ENCODE measurements around the gene WDR49. TPM values are rescaled to one million over a fixed set of nuclear protein-coding genes. Genes with fewer than 3 reads are reported as not detected.

Gene WDR49
- total RNA-seq, 1 donor from 2014 or later: not detected

DNA sequence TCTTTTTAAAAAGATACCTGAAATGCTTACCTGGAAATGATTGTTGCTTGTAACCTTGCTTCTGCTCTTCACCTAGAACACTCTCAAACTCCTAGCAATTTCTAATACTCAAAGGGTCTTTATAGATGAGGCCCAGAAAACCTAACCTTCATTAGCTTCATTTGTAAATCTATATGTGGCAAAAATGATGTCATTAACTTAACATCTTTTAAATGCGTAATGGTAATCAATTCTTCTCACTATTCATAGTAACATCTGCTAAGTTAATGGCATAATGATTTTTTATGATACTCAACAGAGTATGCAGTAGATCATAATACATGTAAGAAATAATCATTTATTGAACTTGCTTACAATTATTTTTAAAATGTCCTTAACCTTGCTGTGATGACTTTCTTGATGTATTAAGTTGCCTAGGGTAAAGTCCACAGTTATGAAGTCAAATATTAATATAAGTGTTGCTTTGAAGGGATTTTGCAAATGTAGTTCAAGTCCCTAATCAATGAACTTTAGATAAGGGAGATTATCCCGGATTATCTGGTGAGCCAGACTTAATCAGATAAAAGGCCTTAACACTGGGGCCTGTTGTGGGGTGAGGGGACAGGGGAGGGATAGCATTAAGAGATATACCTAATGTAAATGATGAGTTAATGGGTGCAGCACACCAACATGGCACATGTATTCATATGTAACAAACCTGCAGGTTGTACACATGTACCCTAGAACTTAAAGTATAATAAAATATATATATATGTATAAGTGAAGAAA, 169.8 kb downstream of the WDR49 start:
- no peak overlapping the region for H3K4me3 ChIP-seq
- H3K9ac ChIP-seq: no peak overlapping the region
- no peak overlapping the region for H3K27ac ChIP-seq
- Mint-ChIP-seq H3K27me3 (ENCODE audit: insufficient read depth, low read depth) (peaks cover 2% of the 10 kb centered on the region), H3K4me1 (no peaks in the 10 kb centered on the region), H3K36me3 (no peaks in the 10 kb centered on the region), H3K9me3 (no peaks in the 10 kb centered on the region), H3K27ac (no peak overlapping the region), H3K4me3 (no peak overlapping the region)
- H3F3A ChIP-seq (ENCODE audit: low read depth): no peaks in the 10 kb centered on the region
- no peak for TF ChIP-seq EZH2 (IDR thresholded peaks at IDR 0.05)
- TF ChIP-seq, protein P1, sequence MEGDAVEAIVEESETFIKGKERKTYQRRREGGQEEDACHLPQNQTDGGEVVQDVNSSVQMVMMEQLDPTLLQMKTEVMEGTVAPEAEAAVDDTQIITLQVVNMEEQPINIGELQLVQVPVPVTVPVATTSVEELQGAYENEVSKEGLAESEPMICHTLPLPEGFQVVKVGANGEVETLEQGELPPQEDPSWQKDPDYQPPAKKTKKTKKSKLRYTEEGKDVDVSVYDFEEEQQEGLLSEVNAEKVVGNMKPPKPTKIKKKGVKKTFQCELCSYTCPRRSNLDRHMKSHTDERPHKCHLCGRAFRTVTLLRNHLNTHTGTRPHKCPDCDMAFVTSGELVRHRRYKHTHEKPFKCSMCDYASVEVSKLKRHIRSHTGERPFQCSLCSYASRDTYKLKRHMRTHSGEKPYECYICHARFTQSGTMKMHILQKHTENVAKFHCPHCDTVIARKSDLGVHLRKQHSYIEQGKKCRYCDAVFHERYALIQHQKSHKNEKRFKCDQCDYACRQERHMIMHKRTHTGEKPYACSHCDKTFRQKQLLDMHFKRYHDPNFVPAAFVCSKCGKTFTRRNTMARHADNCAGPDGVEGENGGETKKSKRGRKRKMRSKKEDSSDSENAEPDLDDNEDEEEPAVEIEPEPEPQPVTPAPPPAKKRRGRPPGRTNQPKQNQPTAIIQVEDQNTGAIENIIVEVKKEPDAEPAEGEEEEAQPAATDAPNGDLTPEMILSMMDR (IDR thresholded peaks at IDR 0.05): no peak
- TF ChIP-seq EZH2phosphoT487 (IDR thresholded peaks at IDR 0.05): no peak
- H3K4me2 ChIP-seq: no peak overlapping the region
- H3K9me3 ChIP-seq (ENCODE audit: low read depth): no peaks in the 10 kb centered on the region
- H3K27me3 ChIP-seq: no peaks in the 10 kb centered on the region
- DNase-seq (ENCODE audit: low spot score): no peak
- no peaks in the 10 kb centered on the region for H4K20me1 ChIP-seq (ENCODE audit: low read depth)
- H3K4me1 ChIP-seq: no peaks in the 10 kb centered on the region
- H3K36me3 ChIP-seq: no peaks in the 10 kb centered on the region
- H3K79me2 ChIP-seq (ENCODE audit: low read depth): no peaks in the 10 kb centered on the region
- no peak overlapping the region for H2AFZ ChIP-seq (replicated peaks)

DNA sequence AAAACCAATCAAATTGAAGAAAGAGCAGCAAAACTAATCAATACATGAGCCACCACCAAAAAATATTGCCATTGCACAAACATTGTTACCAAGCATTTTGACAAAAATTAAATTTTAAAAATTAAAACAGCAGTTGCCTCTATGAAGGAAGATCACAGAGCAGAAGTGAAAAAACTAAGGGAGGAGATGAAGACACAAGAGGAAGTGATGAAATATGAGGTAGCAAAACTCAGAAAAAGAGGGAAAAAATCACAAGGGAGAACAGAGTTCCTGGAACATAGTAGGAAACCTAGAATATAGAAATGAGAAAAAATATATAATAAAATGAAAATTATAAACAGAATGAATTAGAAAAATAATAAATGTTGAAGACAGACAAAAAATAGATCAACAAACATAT, 172.6 kb downstream of the WDR49 start:
- H3K9ac ChIP-seq: no peak overlapping the region
- no peaks in the 10 kb centered on the region for H3K4me1 Mint-ChIP-seq
- H3K36me3 ChIP-seq: no peaks in the 10 kb centered on the region

GRCh38 chr3:167480748-167481147, 173.0 kb downstream of the WDR49 start:
- H3K4me3 ChIP-seq: no peak overlapping the region
- TF ChIP-seq EZH2phosphoT487 (IDR thresholded peaks at IDR 0.05): no peak
- TF ChIP-seq, protein P1 (IDR thresholded peaks at IDR 0.05): no peak
- TF ChIP-seq EZH2 (IDR thresholded peaks at IDR 0.05): no peak
- H3K9ac ChIP-seq: no peak overlapping the region
- H3K79me2 ChIP-seq (ENCODE audit: low read depth): no peaks in the 10 kb centered on the region
- no peaks in the 10 kb centered on the region for H3K4me1 ChIP-seq
- H4K20me1 ChIP-seq (ENCODE audit: low read depth): no peaks in the 10 kb centered on the region
- no peaks in the 10 kb centered on the region for H3K27me3 ChIP-seq
- no peak overlapping the region for H3K27ac ChIP-seq
- Mint-ChIP-seq H3K27me3 (ENCODE audit: insufficient read depth, low read depth) (peaks cover 2% of the 10 kb centered on the region), H3K27ac (no peak overlapping the region), H3K4me1 (no peaks in the 10 kb centered on the region), H3K9me3 (no peaks in the 10 kb centered on the region), H3K36me3 (no peaks in the 10 kb centered on the region), H3K4me3 (no peak overlapping the region)
- no peak overlapping the region for H3K4me2 ChIP-seq
- H3F3A ChIP-seq (ENCODE audit: low read depth): no peaks in the 10 kb centered on the region
- DNase-seq (ENCODE audit: low spot score): no peak
- no peak overlapping the region for H2AFZ ChIP-seq (replicated peaks)
- no peaks in the 10 kb centered on the region for H3K9me3 ChIP-seq (ENCODE audit: low read depth)
- H3K36me3 ChIP-seq: no peaks in the 10 kb centered on the region

More for the DNA sequence above, 172.6 kb downstream of the WDR49 start:
- no peak for TF ChIP-seq EZH2phosphoT487 (IDR thresholded peaks at IDR 0.05)
- no peaks in the 10 kb centered on the region for H3K36me3 Mint-ChIP-seq
- Histone ChIP-seq H3K4me2 (no peak overlapping the region), H3K9me3 (ENCODE audit: low read depth) (no peaks in the 10 kb centered on the region), H4K20me1 (ENCODE audit: low read depth) (no peaks in the 10 kb centered on the region), H3K4me3 (no peak overlapping the region), H3K27ac (no peak overlapping the region), H2AFZ (replicated peaks) (no peak overlapping the region), H3K79me2 (ENCODE audit: low read depth) (no peaks in the 10 kb centered on the region), H3F3A (ENCODE audit: low read depth) (no peaks in the 10 kb centered on the region), H3K27me3 (no peaks in the 10 kb centered on the region), H3K4me1 (no peaks in the 10 kb centered on the region)
- peaks cover 2% of the 10 kb centered on the region for H3K27me3 Mint-ChIP-seq (ENCODE audit: insufficient read depth, low read depth)
- no peak overlapping the region for H3K27ac Mint-ChIP-seq
- H3K4me3 Mint-ChIP-seq: no peak overlapping the region
- no peak for DNase-seq (ENCODE audit: low spot score)
- H3K9me3 Mint-ChIP-seq: no peaks in the 10 kb centered on the region

- Mint-ChIP-seq H3K9me3 (no peaks in the 10 kb centered on the region), H3K36me3 (no peaks in the 10 kb centered on the region), H3K4me1 (no peaks in the 10 kb centered on the region), H3K27me3 (ENCODE audit: insufficient read depth, low read depth) (no peaks in the 10 kb centered on the region), H3K27ac (no peak within 1 kb of the TSS), H3K4me3 (no peak within 1 kb of the TSS)
- Histone ChIP-seq H3K36me3 (no peaks in the 10 kb centered on the region), H3K9me3 (ENCODE audit: low read depth) (no peaks in the 10 kb centered on the region), H3K27ac (no peak within 1 kb of the TSS), H3K4me1 (no peaks in the 10 kb centered on the region), H3K27me3 (no peaks in the 10 kb centered on the region), H3K4me2 (no peak within 1 kb of the TSS), H3K9ac (no peak within 1 kb of the TSS), H3K79me2 (ENCODE audit: low read depth) (no peaks in the 10 kb centered on the region), H3K4me3 (no peak within 1 kb of the TSS), H2AFZ (replicated peaks) (no peak within 1 kb of the TSS), H3F3A (ENCODE audit: low read depth) (no peaks in the 10 kb centered on the region), H4K20me1 (ENCODE audit: low read depth) (no peaks in the 10 kb centered on the region)
- DNase-seq (ENCODE audit: low spot score): no peak
- TF ChIP-seq, protein P1 (IDR thresholded peaks at IDR 0.05): no peak
- TF ChIP-seq EZH2 (IDR thresholded peaks at IDR 0.05): no peak
These were observed 179.9 kb downstream of the WDR49 start, which contains the start of gene SERPINI2 for GRCh38 chr3:167473863-167474262. Gene SERPINI2 (minus strand): TSS chr3:167474042. CDS start chr3:167471834, 2,208 bp downstream.
